GM18907 (cell line): Measurements from ENCODE around the gene NDUFA13.

Experiments used
- ATAC-seq: cut with Tn5 transposase; IDR thresholded peaks from one replicate; pipeline ENCODE4 v1.9.1; 2021; ENCODE audit warnings: mild to moderate bottlenecking, moderate library complexity; ENCODE audit not compliant: unreplicated experiment

Gene NDUFA13

DNA sequence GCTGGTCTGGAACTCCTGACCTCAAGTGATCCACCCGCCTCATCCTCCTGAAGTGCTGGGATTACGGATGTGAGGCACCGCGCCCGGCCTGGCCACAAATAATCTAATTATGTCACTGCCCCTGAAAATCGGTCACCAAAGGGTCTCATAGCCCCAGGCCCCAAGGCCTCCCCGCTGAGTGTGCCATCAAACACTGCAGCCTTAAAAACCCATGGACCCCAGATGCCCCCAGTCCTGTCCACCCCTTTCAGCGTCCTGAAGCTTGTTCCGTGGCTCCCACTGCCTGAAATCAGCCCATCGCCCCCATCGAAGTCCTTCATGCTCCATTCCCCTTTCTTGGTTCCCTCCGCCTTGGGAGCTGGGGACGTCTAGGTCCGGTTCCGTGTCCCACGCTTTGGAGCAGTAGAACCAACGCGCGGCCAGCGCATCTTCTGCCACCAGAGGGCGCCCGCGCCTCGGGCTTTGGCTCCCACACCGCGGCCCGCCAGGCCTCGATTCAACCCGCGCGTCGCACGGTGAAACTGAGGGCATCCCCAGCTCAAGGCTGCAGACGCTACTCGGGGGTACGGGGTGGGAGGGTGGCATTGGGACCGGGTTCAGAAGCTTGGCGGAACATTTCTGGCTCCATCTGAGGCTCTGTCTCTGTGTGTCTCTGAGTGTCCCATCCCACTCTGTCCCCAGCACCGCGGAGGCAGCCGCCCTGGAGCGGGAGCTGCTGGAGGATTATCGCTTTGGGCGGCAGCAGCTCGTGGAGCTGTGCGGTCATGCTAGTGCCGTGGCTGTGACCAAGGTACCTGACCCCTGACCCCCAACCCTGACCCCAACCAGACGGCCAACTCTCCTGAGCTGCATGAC, 16.2 kb downstream of the NDUFA13 start:
- ATAC-seq, result no peak

DNA sequence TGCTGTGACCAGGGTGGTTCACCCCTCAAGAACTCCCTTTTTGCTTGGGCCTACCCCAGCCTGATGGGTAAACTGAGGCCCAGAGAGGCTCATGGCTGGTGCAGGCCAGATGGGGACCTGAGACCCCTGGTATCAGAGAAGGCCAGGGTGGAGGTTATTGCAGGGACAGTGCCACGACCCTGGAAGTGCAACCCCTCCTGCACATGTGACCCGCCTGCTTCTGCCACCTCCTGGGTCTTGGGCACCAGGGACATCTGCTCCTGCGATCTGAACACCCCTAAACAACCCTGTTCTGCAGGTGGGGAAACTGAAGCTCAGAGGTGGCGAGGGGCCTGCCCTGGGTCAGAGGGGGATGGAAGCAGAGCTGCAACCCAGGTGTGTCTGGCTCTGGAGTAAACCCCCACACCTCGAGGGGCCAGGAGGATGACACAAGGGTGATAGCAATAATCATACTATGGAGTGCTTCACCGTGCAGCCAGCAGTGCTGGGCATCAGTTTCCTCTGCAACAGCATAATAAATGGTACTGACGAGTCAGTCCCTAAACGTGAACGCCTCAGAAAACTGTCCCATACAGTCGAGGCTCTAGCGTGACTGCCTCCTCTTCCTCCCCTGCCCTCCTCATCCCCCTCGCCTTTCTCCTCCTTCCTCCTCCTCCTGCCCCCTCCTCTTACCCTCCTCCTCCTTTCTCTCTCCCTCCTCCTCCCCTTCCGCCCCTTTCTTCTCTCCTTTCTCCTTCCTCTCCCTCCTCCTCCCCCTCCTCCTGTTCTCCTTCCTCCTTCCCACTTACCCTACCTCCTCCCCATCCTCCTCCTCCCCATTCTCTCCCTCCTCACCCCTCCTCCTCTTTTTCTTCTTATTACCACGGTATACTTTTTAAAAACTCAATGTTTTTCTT, 17.0 kb downstream of the NDUFA13 start:
- ATAC-seq, result no peak

DNA sequence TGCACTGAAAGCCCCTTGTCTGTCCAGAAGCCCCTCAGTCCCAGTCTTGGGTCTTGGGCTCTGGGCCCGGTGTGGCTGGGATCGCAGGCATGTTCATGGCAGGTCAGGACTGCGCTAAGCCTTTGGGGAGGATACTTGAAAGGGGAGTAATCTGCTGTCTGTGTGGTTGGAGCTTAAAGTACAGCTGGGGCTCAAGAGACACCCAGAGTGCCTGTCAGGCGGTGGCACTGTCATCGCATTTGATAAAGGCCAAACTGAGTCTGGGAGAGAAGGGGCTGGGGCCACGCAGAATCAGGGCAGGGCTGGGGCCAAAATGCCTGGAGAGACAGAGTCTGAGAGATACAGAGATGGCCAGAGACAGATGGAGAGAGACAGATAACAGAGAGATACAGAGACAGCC, 17.8 kb downstream of the NDUFA13 start:
- no peak for ATAC-seq

DNA sequence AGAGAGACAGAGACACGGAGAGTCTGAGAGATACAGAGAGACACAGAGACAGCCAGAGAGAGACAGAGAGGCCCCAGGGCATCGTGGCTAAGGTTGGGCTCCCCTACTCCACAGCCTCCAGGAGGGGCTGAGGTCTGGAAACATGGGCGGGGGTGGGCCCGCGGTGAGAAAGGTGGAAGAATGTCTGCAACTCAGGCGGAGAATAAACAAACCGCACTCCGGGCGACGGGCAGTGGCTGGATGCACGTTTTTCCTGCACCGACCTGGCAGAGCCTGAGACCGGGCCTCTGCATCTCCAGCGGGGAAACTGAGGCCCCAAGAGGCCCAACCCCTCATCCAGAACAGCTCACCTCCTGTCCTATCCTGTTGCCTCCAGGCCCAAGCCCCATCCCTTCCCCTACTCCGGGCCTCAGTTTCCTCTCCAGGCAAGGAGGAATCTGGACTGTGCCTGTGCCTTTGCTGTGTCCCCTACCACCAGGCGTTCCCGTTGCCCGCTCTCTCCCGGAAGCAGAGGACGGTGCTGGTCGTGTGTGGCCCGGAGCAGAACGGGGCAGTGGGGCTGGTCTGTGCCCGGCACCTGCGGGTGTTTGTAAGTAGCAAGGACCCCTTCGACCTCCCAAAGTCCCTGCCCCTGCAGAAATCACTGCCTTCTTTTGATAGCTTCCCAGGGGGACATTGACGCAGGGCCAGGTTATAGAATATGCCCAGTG, 18.7 kb downstream of the NDUFA13 start:
- no peak for ATAC-seq

DNA sequence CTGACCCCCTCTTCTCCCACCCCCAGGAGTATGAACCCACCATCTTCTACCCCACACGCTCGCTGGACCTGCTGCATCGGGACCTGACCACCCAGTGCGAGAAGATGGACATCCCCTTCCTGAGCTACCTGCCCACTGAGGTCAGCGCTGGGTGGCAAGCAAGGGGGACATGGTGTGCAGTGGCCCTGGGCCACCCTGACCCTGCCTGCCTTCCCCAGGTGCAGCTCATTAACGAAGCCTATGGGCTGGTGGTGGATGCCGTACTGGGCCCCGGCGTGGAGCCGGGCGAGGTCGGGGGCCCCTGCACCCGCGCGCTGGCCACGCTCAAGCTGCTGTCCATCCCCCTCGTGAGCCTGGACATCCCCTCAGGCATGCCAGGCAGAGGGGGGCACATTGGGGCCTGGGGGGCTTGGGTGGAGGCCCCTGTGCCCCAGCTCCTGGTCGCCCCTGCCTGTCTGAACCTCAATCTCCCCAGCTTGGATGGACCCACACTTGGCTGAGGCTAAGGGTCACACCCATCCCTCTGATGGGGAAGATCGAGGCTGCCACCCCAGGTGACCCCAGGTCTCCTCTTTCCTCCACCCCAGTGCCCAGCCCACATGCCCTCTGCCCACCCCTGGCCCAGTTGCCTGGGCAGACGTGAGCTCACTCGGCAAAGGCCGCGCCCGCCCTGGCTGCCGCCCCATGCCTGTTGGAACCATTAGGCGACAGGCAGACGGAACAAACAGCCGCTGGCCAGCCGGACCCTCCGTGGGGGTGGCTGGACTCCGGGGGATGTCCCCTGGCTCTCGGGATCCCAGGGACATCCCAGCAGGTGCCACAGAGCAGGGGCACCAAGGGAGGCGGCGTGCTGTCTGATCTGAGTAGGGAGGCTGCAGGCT, 19.5 kb downstream of the NDUFA13 start:
- no peak for ATAC-seq

DNA sequence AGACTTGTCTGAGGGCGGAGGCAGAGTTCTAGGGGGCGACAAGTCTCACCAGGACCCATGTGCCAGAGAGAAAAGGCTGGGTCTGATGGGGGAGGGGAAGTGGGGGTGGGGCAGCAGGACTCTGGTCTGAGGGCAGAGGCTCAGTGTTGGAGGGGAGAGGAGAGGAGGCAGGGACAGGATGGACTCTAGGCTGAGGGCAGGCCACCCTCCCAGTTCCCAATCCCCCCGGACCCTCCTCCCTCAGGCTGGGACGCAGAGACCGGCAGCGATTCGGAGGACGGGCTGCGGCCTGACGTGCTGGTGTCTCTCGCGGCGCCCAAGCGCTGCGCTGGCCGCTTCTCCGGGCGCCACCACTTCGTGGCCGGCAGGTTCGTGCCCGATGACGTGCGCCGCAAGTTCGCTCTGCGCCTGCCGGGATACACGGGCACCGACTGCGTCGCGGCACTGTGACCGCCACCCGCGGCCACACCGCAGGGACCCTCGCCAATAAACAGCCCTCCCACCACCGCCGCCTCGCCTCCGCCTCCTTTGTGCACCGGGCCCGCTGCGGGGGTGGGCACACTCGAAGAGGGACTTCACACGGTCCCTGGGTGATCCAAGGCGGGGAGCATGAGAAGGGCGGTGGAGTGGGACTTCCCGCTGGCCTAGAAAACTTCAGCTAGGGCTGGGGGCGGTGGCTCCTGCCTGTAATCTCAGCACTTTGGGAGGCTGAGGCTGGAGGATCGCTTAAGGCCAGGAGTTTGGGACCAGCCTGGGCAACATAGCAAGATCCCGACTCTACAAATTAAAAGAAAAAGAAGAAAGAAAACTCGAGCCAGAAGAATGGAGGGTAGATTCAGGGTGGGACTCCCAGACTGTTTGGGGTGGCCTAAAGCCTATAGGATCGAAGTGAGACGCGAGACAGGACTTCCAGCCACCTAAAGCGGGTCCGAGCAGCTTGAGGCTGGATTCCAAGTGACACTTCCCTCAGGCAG, 21.3 kb downstream of the NDUFA13 start:
- ATAC-seq, result no peak

DNA sequence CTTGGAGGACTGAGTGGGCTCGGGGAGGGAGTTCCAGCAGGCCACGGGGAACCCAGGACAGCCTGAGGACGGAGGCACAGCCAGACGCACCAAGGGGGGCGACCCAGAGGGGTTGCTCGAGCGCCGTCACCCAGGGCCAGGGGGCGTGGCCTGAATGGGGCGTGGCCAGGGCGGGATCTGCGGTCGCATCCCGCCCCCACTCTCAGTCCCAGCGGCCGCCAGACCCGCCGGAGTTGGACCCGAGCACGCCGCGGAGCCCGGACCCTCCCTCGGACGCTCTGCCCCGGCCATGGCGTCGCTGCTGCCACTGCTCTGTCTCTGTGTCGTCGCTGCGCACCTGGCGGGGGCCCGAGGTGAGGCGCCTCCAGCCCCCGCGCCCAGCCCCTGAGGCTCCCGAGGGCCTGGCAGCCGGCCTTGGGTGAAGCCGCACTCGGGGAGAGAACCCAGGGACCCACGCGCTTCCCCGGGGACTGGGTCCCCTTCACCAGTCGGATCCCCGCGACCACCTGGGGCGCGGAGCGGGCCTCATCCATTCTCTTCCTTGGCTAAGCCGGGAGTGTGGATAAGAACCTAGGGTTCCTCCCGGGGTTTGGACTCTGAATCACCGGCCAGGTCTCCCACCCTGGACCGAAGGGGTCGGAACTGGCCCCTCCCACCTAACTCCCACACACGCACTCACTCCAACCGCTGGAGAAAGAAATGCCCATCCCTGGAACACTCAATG, 22.2 kb downstream of the NDUFA13 start, which contains the start of gene CILP2:
CILP2 (plus strand) TSS at position 205 of the 724 bp plus-strand sequence; CDS start at position 290, 85 bp downstream.
- no peak for ATAC-seq

DNA sequence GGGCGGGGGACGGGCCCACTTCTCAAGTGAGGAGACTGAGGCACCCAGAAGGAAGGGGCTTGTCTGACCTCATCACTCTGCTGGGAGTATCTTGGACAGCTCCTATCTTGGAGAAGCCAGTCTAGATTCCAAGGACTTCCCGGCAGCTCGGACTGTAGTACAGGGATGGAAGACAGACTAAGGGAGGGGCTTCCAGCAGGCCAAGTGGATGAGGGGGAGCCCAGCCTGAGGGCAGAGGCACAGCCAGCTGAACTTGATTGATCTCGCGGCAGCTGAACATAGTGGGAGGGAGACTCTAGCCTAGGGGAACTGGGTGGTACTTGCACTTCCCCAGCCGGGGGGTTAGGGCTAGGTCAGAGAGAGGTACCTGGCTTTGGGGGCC, 22.8 kb downstream of the NDUFA13 start:
- no peak for ATAC-seq

DNA sequence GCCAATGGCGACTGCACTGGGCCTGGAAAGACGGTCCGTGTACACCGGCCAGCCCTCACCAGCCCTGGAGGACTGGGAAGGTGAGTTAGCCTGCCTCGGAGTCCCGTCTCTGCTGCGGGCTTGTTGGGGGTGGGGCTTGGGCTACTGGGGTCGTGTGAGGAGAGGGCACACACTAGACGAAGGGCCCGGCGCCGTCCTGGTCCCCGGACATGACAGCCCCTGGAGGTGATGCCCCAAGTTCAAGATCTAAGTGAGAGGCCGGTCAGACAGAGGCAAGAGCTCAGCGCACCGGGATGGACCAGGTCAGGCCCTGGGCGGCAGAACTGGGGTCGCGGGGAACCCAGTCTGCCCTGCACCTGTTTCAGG, 23.7 kb downstream of the NDUFA13 start:
- ATAC-seq, result no peak

DNA sequence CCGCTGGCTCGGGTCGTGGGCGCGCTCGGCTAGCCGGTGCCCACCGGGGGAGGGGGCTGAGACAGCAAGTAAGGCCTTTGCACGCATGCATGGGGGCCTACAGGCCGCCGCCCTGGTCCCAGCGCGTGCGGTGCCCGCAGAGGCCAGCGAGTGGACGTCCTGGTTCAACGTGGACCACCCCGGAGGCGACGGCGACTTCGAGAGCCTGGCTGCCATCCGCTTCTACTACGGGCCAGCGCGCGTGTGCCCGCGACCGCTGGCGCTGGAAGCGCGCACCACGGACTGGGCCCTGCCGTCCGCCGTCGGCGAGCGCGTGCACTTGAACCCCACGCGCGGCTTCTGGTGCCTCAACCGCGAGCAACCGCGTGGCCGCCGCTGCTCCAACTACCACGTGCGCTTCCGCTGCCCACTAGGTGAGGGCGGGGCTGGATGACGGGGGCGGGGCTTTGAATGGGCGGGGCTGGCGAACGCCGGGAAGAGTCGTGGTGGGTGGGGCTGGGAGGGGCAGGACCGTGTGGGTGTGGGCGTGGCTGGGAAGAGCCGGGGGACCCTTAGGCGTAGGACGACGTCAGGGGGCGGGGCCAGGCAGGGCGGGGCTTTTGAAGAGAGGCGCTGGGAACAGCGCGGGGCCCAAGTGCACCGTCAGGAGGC, 24.2 kb downstream of the NDUFA13 start:
- ATAC-seq, result no peak

DNA sequence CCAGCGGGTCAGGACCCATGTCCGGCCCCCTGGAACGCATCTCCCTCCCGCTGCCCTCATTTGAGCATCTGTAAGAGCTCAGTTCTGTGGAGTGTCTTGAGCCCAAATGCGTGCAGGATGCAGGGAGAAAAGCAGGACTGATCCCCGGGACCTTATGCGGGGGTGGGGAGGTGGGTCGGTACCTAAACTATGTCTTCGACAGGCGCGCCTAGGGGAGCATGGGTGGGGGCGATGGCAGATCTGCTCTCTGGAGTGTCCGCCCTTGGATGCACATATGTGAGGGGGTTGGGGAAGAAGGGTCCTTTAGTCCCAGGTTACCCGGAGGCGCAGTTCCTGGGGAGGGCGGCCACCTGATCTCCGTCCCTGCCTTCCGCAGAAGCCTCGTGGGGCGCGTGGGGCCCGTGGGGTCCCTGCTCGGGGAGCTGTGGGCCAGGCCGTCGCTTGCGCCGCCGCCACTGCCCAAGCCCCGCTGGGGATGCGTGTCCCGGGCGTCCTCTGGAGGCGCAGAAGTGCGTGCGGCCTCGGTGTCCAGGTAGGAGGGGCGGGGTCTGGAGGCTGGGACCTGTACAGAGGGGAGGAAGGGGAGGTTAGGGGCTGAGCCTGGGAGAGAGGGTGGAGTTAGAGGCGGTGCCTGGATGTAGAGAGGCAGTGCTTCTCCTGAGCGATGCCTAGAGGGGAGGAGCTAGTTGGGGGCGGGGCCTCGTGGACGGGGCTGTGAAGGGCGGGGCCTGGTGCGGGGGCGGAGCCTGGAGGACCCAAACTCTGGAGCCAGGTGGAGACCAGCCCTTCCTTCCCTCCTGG, 24.9 kb downstream of the NDUFA13 start:
- ATAC-seq, result no peak

DNA sequence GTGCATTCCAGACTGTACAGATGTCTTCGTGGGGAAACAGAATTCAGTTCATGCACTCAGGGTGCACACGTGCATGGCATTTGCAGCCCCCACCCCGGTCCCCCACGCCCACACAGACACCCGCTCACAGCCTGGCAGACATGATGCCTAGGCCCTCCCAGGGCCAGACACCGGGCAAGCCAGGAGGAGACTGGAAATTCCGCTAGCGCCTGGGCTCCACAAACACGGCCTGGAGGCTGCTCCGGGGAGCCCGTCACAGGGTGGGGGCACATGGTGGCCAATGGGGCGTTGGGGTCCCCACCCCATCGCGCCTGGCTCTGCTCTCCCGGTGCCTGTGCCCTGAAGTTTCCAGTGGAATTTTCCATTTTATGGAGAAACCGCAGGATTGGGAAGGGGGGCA, 25.6 kb downstream of the NDUFA13 start:
- ATAC-seq, result no peak

DNA sequence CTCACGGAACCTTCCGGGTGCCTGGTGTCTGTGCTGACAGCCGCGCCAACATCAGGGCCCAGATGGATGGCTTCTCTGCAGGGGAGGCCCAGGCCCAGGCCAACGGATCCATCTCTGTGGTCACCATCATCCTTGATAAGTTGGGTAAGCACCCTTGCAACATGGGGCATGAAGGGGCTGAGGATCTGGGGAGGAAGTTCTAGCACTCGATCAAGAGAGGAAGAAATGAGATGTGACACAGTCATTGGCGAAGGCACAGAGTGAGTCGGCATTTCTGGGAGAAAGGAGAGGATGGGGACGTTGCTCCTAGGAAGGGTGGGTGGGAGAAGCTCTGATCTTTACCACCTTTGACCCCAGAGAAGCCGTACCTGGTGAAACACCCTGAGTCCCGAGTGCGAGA, 26.5 kb downstream of the NDUFA13 start:
- no peak for ATAC-seq

DNA sequence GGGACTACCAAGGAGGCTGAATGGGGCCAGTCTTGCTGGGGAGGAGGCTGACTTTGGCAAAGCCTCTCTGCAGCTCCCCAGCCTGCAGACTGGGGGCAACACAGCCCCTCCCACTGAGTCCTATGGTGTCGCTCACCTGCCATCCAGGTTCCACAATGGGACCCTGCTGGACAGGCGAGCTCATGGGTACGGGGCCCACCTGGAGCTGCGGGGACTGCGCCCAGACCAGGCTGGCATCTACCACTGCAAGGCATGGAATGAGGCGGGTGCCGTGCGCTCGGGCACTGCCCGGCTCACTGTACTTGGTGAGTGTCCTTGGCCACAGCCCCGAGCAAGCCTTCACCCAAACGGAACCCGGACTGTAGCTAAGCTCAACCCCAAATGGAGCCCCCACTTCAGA, 27.1 kb downstream of the NDUFA13 start:
- no peak for ATAC-seq

DNA sequence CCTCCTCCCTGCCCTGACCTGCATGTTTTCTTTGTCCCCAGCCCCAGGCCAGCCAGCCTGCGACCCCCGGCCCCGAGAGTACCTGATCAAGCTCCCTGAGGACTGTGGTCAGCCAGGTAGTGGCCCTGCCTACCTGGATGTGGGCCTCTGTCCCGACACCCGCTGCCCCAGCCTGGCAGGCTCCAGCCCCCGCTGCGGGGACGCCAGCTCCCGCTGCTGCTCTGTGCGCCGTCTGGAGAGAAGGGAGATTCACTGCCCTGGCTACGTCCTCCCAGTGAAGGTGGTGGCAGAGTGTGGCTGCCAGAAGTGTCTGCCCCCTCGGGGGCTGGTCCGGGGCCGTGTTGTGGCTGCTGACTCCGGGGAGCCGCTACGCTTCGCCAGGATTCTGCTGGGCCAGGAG, 27.6 kb downstream of the NDUFA13 start:
- no peak for ATAC-seq

DNA sequence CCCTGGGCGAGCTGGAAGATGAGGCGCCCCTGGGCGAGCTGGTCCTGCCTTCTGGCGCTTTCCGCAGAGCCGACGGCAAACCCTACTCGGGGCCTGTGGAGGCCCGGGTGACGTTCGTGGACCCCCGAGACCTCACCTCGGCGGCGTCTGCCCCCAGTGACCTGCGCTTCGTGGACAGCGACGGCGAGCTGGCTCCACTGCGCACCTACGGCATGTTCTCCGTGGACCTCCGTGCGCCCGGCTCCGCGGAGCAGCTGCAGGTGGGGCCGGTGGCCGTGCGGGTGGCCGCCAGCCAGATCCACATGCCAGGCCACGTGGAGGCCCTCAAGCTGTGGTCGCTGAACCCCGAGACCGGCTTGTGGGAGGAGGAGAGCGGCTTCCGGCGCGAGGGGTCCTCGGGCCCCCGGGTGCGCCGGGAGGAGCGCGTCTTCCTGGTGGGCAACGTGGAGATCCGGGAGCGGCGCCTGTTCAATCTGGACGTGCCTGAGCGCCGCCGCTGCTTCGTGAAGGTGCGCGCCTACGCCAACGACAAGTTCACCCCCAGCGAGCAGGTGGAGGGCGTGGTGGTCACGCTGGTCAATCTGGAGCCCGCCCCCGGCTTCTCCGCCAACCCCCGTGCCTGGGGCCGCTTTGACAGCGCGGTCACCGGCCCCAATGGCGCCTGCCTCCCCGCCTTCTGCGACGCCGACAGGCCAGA, 28.4 kb downstream of the NDUFA13 start:
- ATAC-seq, result no peak
